SH-SY5Y (cell line): ENCODE results near the gene INO80C.

Source experiments
- GATA2 ChIP-seq: IDR thresholded peaks from 2 replicates; pipeline ENCODE4 v1.6.1; 2011; ENCODE audit warnings: mild to moderate bottlenecking, low read depth, low read length
- GATA3 ChIP-seq: IDR thresholded peaks from 2 replicates; pipeline ENCODE4 v1.6.1; 2011; ENCODE audit warnings: low read depth, mild to moderate bottlenecking, low read length, moderate library complexity

GRCh38 chr18:35466334-35466733, 31.4 kb downstream of the INO80C start:
- TF ChIP-seq GATA3, result no peak
- TF ChIP-seq GATA2, result no peak
